Measurements from ENCODE around the gene COG5.

COG5 gene

DNA sequence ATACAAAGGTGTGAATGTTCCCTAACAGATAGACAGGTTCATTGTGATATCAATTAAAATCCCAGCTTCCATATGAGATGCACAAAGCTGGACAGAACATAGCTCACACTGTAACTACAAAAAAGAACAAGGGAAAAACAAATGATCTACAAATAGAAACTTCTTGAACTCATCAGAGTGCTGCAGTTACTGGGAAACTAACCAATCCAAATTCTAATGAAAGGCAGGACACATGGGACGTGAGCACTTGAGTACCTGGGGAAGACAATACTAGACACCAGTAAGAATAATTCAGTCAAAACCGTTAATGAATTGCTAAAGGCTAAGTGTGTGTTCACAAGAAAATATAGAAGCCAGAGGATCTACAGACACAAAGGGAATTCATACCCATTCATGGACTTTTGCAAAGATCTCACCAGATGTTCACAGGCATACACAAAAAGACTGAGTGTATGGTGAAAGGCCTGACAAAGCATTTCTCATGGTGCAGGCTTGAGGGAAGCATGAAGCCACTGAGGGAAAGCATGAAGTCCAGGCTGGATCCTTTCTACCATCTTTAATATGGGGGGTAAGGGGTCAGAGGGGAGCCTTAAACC, 101.7 kb downstream of the COG5 start:
- TF ChIP-seq SIN3A (IDR thresholded peaks at IDR 0.05; ENCODE audit: borderline replicate concordance, insufficient read depth, low read length) (no peak), POLR2AphosphoS5 (IDR thresholded peaks at IDR 0.05; ENCODE audit: low read depth, low read length) (no peak), TAF1 (IDR thresholded peaks at IDR 0.05; ENCODE audit: borderline replicate concordance, insufficient read depth, low read length) (no peak), FOXP2 (optimal IDR thresholded peaks at IDR 0.05; ENCODE audit: borderline replicate concordance, extremely low read depth, extremely low read length, insufficient read depth) (no peak), REST (IDR thresholded peaks at IDR 0.05; ENCODE audit: insufficient read depth in 1 of 2, low read depth in 2 of 2, low read length in 2 of 2) (no peak)

- TF ChIP-seq TAF1 (IDR thresholded peaks at IDR 0.05; ENCODE audit: borderline replicate concordance, insufficient read depth, low read length) (no peak), FOXP2 (optimal IDR thresholded peaks at IDR 0.05; ENCODE audit: borderline replicate concordance, extremely low read depth, extremely low read length, insufficient read depth) (no peak), REST (IDR thresholded peaks at IDR 0.05; ENCODE audit: insufficient read depth in 1 of 2, low read depth in 2 of 2, low read length in 2 of 2) (no peak), SIN3A (IDR thresholded peaks at IDR 0.05; ENCODE audit: borderline replicate concordance, insufficient read depth, low read length) (no peak), POLR2AphosphoS5 (IDR thresholded peaks at IDR 0.05; ENCODE audit: low read depth, low read length) (no peak)
Observed at GRCh38 chr7:107453388-107453787, 110.3 kb downstream of the COG5 start.

DNA sequence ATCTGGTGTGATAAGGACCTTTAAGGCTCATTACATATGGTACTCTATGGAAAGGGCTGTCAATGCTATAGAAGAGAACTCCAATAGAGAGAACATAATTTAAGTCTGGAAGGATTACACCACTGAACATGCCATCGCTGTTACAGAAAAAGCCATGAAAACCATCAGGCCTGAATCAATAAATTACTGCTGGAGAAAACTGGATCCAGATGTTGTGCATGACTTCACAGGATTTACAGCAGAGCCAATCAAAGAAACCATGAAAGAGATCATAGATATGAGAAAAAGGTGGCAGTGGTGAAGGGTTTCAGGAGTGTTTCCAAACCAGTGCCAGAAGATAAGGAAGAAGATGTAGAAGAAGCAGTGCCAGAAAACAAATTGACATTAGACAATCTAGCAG, 112.8 kb downstream of the COG5 start:
- TF ChIP-seq POLR2AphosphoS5 (IDR thresholded peaks at IDR 0.05; ENCODE audit: low read depth, low read length): no peak
- no peak for TF ChIP-seq TAF1 (IDR thresholded peaks at IDR 0.05; ENCODE audit: borderline replicate concordance, insufficient read depth, low read length)
- no peak for TF ChIP-seq REST (IDR thresholded peaks at IDR 0.05; ENCODE audit: insufficient read depth in 1 of 2, low read depth in 2 of 2, low read length in 2 of 2)
- no peak for TF ChIP-seq FOXP2 (optimal IDR thresholded peaks at IDR 0.05; ENCODE audit: borderline replicate concordance, extremely low read depth, extremely low read length, insufficient read depth)
- no peak for TF ChIP-seq SIN3A (IDR thresholded peaks at IDR 0.05; ENCODE audit: borderline replicate concordance, insufficient read depth, low read length)

- TF ChIP-seq REST (IDR thresholded peaks at IDR 0.05; ENCODE audit: insufficient read depth in 1 of 2, low read depth in 2 of 2, low read length in 2 of 2) (no peak), TAF1 (IDR thresholded peaks at IDR 0.05; ENCODE audit: borderline replicate concordance, insufficient read depth, low read length) (no peak), POLR2AphosphoS5 (IDR thresholded peaks at IDR 0.05; ENCODE audit: low read depth, low read length) (no peak), SIN3A (IDR thresholded peaks at IDR 0.05; ENCODE audit: borderline replicate concordance, insufficient read depth, low read length) (no peak), FOXP2 (optimal IDR thresholded peaks at IDR 0.05; ENCODE audit: borderline replicate concordance, extremely low read depth, extremely low read length, insufficient read depth) (no peak)
Observed at GRCh38 chr7:107446988-107447387, 116.7 kb downstream of the COG5 start.

Measured in PFSK-1 (cell line).